GM15510 (cell line): Measurements from ENCODE around the gene RASSF4.

Source experiments
- POLR2A ChIP-seq: IDR thresholded peaks from 3 replicates; pipeline ENCODE4 v1.6.1; 2011; ENCODE audit warnings: borderline replicate concordance; ENCODE audit not compliant: insufficient read length; ENCODE audit errors: extremely low read depth

The RASSF4 gene

DNA sequence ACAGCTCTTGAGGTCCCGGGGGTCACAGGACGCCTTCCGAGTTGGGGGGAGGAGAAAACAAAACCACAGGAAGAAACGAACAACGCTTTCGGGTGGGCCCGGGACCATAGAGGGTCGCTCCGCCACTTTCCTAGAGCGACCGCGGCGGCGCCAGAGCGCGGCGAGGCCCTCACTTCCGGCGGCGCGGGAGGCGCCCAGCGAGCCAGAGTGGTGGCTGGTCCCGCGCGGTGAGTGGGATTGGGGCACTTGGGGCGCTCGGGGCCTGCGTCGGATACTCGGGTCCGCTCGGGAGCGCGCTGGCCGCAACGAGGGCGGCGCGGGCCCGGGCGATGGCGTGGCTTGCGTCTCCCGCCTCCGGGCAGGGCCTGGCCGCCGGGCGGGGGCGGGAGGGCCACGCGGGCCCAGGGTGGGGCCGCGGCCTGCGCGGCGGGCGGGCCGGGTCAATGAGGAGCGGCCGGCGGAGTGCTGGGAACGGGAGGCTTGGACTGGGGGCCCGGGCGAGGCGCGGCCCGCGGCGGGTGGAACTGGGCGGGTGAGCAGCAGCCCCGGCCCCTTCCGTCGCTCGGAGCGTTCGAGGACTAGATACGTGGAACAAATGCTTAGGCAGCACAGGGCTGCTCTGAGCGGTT, 41.3 kb downstream of the RASSF4 start, which contains the start of gene ZNF22:
ZNF22 (plus strand) TSS at position 172 of the 629 bp plus-strand sequence. CDS start 2,446 bp downstream, outside the sequence.
- peak; percentile 81 for TF ChIP-seq POLR2A

DNA sequence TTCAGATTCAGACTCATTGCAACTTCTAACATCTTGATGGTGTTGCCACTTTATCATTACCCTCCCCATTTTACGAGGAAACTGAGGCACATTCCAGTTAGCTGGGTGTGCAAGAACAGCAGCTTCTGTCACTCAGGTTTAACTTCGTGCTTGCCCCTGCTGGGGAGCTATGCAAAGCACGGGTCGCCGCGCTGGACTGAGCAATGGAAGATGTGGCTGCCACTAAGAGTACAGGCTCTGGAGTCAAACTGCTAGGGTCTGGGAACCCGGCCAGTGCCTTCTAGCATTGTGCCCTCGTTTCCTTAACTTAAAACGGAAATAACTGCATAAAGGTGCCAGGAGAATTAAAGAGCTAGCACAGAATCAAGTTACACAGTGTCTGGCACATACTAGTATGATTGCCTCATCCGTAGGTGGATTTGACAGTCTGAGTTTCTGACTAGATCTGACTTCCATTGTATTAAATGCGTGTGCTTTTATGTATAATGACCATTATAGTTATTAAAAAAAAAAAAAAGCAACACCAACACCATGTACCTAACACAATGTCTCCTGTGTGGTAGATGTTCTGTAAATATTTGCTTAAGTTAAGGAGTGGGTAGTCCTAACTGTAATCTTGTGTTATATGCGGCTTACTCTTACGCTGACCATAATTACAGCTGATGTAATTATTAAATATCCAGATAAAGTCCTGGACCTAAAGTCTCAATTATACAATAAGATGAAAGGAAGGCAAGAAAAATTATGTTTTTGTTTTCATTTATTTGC, 42.0 kb downstream of the RASSF4 start:
- TF ChIP-seq POLR2A = no peak

DNA sequence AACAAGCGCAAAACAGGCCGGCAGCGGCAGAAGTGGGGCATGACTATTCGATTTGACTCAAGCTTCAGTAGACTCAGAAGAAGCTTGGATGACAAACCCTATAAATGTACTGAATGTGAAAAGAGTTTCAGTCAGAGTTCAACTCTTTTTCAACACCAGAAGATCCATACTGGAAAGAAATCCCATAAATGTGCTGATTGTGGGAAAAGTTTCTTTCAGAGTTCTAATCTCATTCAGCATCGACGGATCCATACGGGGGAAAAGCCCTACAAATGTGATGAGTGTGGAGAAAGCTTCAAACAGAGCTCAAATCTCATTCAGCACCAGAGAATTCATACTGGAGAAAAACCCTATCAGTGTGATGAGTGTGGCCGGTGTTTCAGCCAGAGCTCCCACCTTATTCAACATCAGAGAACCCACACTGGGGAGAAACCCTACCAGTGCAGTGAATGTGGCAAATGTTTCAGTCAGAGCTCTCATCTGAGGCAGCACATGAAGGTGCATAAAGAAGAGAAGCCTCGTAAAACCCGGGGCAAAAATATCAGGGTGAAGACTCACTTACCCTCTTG, 43.9 kb downstream of the RASSF4 start:
- no peak for TF ChIP-seq POLR2A

DNA sequence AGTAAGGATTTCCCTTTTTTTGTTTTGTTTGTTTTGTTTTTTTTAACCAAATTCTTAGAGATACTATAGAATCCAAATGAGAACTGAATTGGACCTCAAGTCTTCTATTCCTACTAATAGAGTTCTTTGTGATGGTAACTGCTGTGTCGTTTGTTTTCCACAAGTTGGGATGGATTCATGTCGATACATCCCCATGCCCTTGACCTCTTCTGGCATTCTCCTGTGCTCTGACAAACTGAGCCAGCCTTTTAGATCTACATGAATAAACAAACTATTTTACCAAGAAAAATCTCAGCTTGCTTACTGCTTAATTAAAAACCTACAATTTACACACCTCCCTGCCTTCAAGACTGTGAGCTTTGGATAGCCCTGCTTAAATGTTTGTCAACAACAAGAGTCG, 45.1 kb downstream of the RASSF4 start:
- TF ChIP-seq POLR2A = no peak

DNA sequence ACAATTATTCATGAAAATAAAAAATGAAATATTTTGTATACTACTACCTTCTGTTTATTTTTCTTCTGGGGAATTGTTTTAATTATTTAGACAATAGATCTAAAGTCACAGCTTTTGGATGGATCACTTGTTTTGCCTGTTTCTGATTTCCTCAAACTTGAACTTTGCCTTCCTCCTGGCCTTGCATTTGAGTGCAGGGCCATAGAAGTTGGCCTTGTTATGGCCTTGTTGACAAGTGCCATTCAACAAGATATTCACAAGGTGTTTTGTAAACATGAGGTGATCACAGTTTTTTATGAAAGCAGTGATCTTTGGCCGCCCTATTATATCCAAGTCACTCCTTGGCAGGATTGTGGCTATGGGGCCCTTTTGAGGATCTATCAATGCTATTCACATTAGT, 45.7 kb downstream of the RASSF4 start:
- TF ChIP-seq POLR2A = no peak

DNA sequence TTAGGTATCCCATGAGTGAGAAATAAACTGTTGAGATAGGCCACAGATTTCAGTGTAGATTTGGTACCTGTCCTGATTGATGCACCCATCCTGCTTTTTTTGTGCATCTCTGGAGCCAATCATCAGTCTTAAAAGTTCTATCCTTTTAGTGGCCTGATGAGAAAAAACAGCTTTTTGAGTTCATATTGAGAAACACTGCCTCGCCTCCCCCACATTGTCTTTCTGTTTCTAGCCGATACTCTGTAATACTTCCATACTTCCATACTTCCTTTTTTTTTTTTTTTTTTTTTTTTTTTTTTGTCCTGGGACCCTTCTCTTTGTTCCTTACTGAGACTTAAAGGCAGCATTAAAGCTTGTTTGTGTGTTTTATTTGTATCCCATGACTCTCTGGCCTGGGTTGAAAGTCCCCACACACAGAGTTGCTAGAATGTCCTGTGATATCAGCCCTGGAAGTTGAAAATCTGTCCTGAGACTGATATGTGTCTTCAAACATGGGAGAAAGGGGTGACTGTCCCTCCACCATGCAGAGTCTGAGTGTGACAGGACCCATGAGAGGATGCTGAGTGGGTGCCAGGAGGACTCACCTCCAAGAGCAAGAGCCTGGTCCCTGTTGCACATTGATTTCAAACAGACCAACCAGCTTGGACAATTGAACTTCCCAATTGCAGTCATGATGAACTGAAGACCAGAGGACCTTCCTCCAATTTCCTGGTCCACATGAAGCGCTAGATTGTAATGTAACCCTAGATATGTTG, 46.9 kb downstream of the RASSF4 start:
- TF ChIP-seq POLR2A = no peak

DNA sequence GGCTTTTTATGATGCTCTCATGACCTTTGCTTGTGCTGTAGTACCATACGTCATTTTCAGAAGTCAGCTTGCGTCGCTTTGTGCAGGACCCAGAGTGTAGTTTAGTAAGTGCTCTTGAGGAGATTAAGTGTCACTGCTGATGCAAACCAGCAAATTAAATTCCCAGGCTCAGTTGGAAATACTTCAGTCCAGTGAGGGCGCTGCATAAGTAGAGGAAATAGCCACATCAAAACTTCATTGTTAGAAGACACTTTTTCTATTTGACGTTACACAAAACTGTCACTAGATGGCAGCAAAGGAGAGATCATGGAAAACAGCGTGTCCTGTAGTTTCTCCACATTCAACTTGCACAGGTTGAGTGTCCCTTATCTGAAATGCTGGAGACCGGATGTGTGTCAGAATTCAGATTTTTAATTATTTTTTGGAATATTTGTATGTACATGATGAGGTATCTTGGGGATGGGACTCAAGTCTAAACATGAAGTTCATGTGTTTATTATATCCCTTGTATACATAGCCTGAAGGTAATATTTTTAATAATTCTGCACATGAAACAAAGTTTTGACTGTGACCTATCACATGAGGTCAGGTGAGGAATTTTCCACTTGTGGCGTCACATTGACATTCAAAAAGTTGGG, 49.0 kb downstream of the RASSF4 start:
- TF ChIP-seq POLR2A = no peak

DNA sequence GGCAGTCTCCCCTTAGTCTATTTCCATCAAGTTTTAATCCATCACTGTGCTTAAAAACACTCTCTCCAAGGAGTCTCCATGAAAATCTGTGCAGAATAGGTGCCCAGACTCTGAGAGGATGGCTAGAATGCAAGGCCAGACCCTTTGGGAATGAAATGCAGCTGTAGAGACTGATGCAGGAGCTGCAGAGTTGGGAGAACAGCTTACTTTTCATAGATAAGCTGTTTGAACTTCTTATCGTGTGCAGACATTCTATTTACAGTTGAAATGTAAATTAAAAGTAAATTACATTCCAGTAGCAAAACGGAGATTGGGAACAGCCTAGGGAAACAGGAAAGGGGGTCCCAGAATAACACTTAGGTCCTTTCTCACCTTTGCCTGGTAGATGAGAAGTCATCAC, 56.0 kb downstream of the RASSF4 start:
- no peak for TF ChIP-seq POLR2A

DNA sequence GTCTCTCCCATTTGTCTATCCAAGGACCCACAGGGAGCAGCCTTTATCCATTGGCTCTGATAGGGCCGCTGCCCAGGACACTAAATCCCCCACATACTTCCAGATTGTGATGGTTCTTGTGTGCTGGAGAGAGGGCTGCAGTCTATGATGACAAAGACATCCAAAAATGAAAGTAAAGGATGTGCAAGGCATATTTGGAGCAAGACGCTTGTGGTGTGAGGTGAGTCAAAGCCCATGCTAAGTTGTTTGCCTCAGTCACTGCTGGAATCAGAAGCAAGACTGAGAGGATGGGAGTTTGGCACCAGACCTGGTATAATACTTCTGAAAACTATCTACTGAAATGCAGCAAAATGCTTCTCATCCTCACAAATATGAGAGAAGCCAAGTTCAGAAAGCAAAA, 63.8 kb downstream of the RASSF4 start:
- no peak for TF ChIP-seq POLR2A

DNA sequence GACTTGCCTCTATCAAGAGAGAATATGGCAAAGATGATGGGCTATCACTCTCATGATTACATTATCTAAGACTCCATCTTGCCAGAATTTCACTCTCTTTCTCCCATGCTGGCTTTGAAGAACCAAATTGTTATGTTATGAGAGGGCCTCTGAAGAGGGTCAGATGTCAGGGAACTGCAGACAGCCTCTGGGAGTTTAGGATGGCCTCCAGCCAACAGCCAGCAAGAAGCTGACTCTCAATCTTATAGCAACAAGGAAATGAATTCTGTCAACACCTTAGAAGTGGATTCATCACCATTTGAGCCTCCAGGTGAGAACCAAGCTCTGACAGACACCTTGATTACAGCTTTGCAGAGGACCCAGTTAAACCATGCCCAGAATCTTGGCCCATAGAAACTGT, 74.7 kb downstream of the RASSF4 start:
- no peak for TF ChIP-seq POLR2A

DNA sequence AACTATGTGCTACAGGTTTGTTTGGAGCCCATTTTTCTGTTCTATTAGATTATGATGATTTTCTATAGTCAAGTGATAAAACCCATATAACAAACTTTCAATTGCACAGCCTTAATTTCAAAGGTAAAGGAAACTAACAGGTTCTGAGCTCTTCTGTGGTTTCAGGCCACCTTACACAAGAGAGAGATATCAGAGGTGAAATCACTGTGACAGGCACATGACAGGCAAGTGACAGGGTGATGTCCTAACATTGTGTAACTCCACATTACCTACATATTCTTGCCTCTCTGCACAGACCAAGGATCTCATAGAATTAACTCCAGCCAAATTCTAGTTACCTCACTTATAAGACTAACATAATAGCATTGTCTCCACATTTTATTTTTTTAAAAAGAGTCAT, 76.1 kb downstream of the RASSF4 start:
- TF ChIP-seq POLR2A = no peak

DNA sequence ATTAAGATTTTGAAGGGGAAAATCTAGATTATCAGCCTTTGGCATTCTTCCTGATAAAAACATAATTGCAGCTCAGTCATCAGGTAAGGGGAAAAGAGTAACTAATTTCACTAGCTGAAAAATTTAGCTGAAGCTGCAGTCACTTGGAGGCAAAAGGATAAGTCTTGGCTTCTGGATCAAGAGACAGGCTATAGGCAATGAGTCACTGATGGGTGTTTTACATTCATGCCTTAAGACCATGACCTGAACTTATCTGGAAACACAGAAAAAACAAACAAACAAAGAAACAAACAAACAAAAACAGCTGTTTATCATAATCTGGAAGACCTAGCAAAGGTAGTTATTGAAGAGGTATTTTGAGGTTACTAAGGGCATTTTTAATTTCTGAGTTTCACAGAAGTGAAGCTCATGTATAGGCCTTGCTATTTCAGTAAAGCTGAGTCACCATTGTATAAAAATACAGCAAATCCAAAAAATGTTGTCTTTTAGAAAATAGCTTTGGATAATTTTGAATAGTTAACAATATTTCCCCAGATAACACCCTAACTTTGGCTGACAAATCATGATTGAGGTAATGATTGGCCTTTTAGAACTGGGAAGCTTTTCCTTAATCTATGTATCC, 81.4 kb downstream of the RASSF4 start:
- TF ChIP-seq POLR2A = no peak

DNA sequence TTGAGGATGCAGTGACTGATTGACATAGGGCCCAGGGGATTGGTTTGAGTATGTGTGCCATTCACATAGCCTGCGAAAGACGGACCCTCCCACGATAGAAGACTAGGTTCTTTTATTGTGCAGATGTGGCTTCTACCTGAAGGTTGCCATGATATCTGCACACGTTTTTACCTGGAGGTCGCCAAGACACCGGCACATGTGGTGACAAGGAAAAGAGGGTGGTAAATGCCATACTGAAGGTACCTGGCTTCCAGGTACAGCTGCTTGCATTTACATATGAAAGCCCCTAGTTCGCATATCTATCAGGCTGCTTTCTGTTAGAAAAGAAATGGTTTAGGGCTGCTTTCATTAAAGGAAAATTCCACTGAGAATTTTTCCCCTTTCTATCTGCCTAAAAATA, 84.7 kb downstream of the RASSF4 start:
- TF ChIP-seq POLR2A = no peak
